H1 (cell line): ENCODE results near the gene CRB2. TPM values are rescaled to one million over a fixed set of nuclear protein-coding genes. Genes with fewer than 3 reads are reported as not detected.

Experiments
- CTCF ChIA-PET: fragments of 300-600 bp; sonication (Branson Sonifier 250); formaldehyde crosslinking; loops from one replicate; lab custom pipeline; 2021; ENCODE audit not compliant: partially characterized antibody; lab: Charles Lee
- POLR2A ChIA-PET: fragments of 300-600 bp; sonication (Branson Sonifier 250); formaldehyde crosslinking; loops from one replicate; lab custom pipeline; 2021; ENCODE audit warnings: inconsistent platforms; ENCODE audit not compliant: partially characterized antibody; lab: Charles Lee
- DNase-seq, 2 experiments: peaks; one replicate each; pipeline versions ENCODE4 v3.0.0 to v3.0.0-alpha.2; 2010 to 2022; ENCODE audit warnings: low spot score in 2 of 2, low read depth in 1 of 2, mixed read lengths in 1 of 2
- FAIRE-seq: peaks from 2 replicates; lab custom pipeline; 2011; peaks lifted over from hg19 to GRCh38; lab: Jason Lieb, UNC
- H2AFZ ChIP-seq: 2 replicates; pipeline ENCODE4 v1.8.1; 2012; ENCODE audit warnings: low read length, inconsistent platforms
- H2AK5ac ChIP-seq: 2 replicates; pipeline ENCODE4 v1.6.1; 2013; ENCODE audit warnings: low read depth, low read length
- H2BK120ac ChIP-seq: replicated peaks from 2 replicates; pipeline ENCODE3; 2013; ENCODE audit warnings: low read depth, low read length, inconsistent platforms
- H2BK12ac ChIP-seq: 2 replicates; pipeline ENCODE4 v1.6.1; 2013; ENCODE audit warnings: low read depth, low read length
- H2BK15ac ChIP-seq: 2 replicates; pipeline ENCODE4 v1.6.1; 2013; ENCODE audit warnings: low read length
- H2BK20ac ChIP-seq: 2 replicates; pipeline ENCODE4 v1.6.1; 2013; ENCODE audit warnings: low read length
- H2BK5ac ChIP-seq: 2 replicates; pipeline ENCODE4 v1.6.1; 2013; ENCODE audit warnings: low read depth, low read length
- H3K14ac ChIP-seq: 2 replicates; pipeline ENCODE4 v1.6.1; 2013; ENCODE audit warnings: inconsistent platforms; ENCODE audit not compliant: insufficient read length
- H3K18ac ChIP-seq: 2 replicates; pipeline ENCODE4 v1.6.1; 2013; ENCODE audit warnings: low read length; ENCODE audit errors: extremely low read depth
- H3K23ac ChIP-seq: 2 replicates; pipeline ENCODE4 v1.6.1; 2013; ENCODE audit warnings: inconsistent platforms; ENCODE audit not compliant: insufficient read length
- H3K23me2 ChIP-seq: 2 replicates; pipeline ENCODE4 v1.6.1; 2013; ENCODE audit warnings: low read depth, low read length
- H3K27ac ChIP-seq: 2 replicates; pipeline ENCODE4 v1.6.1; 2011; ENCODE audit warnings: low read depth, low read length, inconsistent platforms
- H3K27me3 ChIP-seq, 4 experiments: replicated peaks in 1 of 4; 1 replicate in 1 of 4; 2 replicates in 3 of 4; pipeline versions ENCODE4 v1.6.1 to v1.8.1; 2011 to 2013; ENCODE audit warnings: low read length in 3 of 4, mild to moderate bottlenecking in 3 of 4, inconsistent platforms in 2 of 4, mixed read lengths in 2 of 4, moderate library complexity in 1 of 4; ENCODE audit not compliant: control insufficient read depth in 3 of 4, insufficient read depth in 3 of 4; ENCODE audit errors: extremely low read depth in 1 of 4
- H3K36me3 ChIP-seq, 4 experiments: 2 replicates each; pipeline versions ENCODE4 v1.6.1 to v1.8.1; 2011 to 2013; ENCODE audit warnings: mild to moderate bottlenecking in 4 of 4, low read length in 3 of 4, moderate library complexity in 2 of 4, control low read depth in 1 of 4, inconsistent platforms in 1 of 4; ENCODE audit not compliant: insufficient read depth in 4 of 4, control insufficient read depth in 2 of 4
- H3K4ac ChIP-seq: replicated peaks from 2 replicates; pipeline ENCODE3; 2013; ENCODE audit warnings: low read length, low read depth, mixed read lengths, inconsistent platforms; ENCODE audit not compliant: insufficient read length
- H3K4me1 ChIP-seq, 4 experiments: replicated peaks in 1 of 4; 1 replicate in 1 of 4; 2 replicates in 3 of 4; pipeline versions ENCODE4 v1.6.1 to v1.8.1; 2011 to 2013; ENCODE audit warnings: low read length in 3 of 4, inconsistent platforms in 2 of 4, mixed read lengths in 1 of 4; ENCODE audit not compliant: insufficient read depth in 4 of 4, control insufficient read depth in 3 of 4
- H3K4me2 ChIP-seq, 2 experiments: 2 replicates each; pipeline versions ENCODE4 v1.6.1 to v1.8.1; 2011 to 2013; ENCODE audit warnings: low read depth in 2 of 2, low read length in 2 of 2, control low read depth in 1 of 2, inconsistent platforms in 1 of 2, mild to moderate bottlenecking in 1 of 2; ENCODE audit not compliant: insufficient read depth in 1 of 2
- H3K4me3 ChIP-seq, 4 experiments: fragments of 200-600, 300-600 bp in 1 of 4; sonication (generic), shearing (Covaris generic), sonication (Bioruptor Twin) in 1 of 4; 2 replicates each; pipeline versions ENCODE4 v1.5.1 to v1.8.1; 2011 to 2016; ENCODE audit warnings: low read length in 4 of 4, low read depth in 3 of 4, control low read depth in 2 of 4, inconsistent platforms in 2 of 4, mild to moderate bottlenecking in 2 of 4, mixed read lengths in 1 of 4, moderate library complexity in 1 of 4; ENCODE audit not compliant: insufficient read depth in 2 of 4; ENCODE audit errors: extremely low read depth in 1 of 4
- H3K56ac ChIP-seq: replicated peaks from 2 replicates; pipeline ENCODE3; 2013; ENCODE audit warnings: low read depth, mild to moderate bottlenecking, mixed read lengths, low read length, inconsistent platforms; ENCODE audit not compliant: insufficient read length
- H3K79me1 ChIP-seq: 2 replicates; pipeline ENCODE4 v1.6.1; 2013; ENCODE audit warnings: low read depth, low read length, control low read depth
- H3K79me2 ChIP-seq, 2 experiments: 2 replicates each; pipeline versions ENCODE4 v1.6.1 to v1.8.1; 2012 to 2013; ENCODE audit warnings: low read length in 2 of 2, mild to moderate bottlenecking in 2 of 2, inconsistent platforms in 1 of 2; ENCODE audit not compliant: insufficient read depth in 2 of 2, control insufficient read depth in 1 of 2
- H3K9ac ChIP-seq, 4 experiments: replicated peaks in 1 of 4; 1 replicate in 1 of 4; 2 replicates in 3 of 4; pipeline versions ENCODE4 v1.6.1 to v1.8.1; 2011 to 2013; ENCODE audit warnings: low read depth in 3 of 4, low read length in 3 of 4, control low read depth in 2 of 4, mild to moderate bottlenecking in 2 of 4, moderate library complexity in 2 of 4, inconsistent platforms in 1 of 4; ENCODE audit errors: extremely low read depth in 1 of 4
- H3K9me3 ChIP-seq, 2 experiments: 2 replicates each; pipeline versions ENCODE4 v1.6.1 to v1.8.1; 2012 to 2013; ENCODE audit warnings: mild to moderate bottlenecking in 2 of 2, moderate library complexity in 2 of 2, control low read depth in 1 of 2, inconsistent platforms in 1 of 2, low read depth in 1 of 2, low read length in 1 of 2, mixed read lengths in 1 of 2; ENCODE audit not compliant: insufficient read depth in 2 of 2
- H4K20me1 ChIP-seq, 2 experiments: replicated peaks in 1 of 2; 2 replicates each; pipeline versions ENCODE3 to v1.8.1; 2011 to 2013; ENCODE audit warnings: inconsistent platforms in 2 of 2, low read length in 2 of 2, mild to moderate bottlenecking in 1 of 2; ENCODE audit not compliant: insufficient read depth in 2 of 2, control insufficient read depth in 1 of 2
- H4K5ac ChIP-seq: 2 replicates; pipeline ENCODE4 v1.6.1; 2013; ENCODE audit warnings: low read length, low read depth, mixed read lengths, inconsistent platforms; ENCODE audit not compliant: insufficient read length
- H4K8ac ChIP-seq: 2 replicates; pipeline ENCODE4 v1.8.0; 2013; ENCODE audit warnings: mild to moderate bottlenecking, moderate library complexity, low read length, inconsistent platforms; ENCODE audit not compliant: insufficient read depth; ENCODE audit errors: extremely low read depth
- H4K91ac ChIP-seq: replicated peaks from 2 replicates; pipeline ENCODE3; 2013; ENCODE audit warnings: low read length, mixed read lengths, inconsistent platforms; ENCODE audit not compliant: insufficient read length
- ASH2L ChIP-seq: fragments of 200-600, 300-600 bp; sonication (generic); IDR thresholded peaks from one replicate; pipeline ENCODE4 v1.7.1; 2017; ENCODE audit warnings: low read length
- ATF2 ChIP-seq: IDR thresholded peaks from 2 replicates; pipeline ENCODE4 v1.6.1; 2012; ENCODE audit warnings: low read length, inconsistent platforms
- BCL11A ChIP-seq, 2 experiments: IDR thresholded peaks; one replicate each; pipeline ENCODE4 v1.6.1; 2011; ENCODE audit warnings: low read depth in 2 of 2, low read length in 2 of 2, mild to moderate bottlenecking in 2 of 2
- CREB1 ChIP-seq: IDR thresholded peaks from 2 replicates; pipeline ENCODE4 v1.6.1; 2012; ENCODE audit warnings: inconsistent platforms
- CTBP2 ChIP-seq: IDR thresholded peaks from 2 replicates; pipeline ENCODE4 v1.7.0; 2011; ENCODE audit warnings: borderline replicate concordance, mild to moderate bottlenecking, moderate library complexity, mixed read lengths, low read length; ENCODE audit not compliant: insufficient read depth, insufficient read length
- GABPA ChIP-seq: IDR thresholded peaks from 2 replicates; pipeline ENCODE4 v1.6.1; 2011; ENCODE audit warnings: mild to moderate bottlenecking, low read length, moderate library complexity, borderline replicate concordance; ENCODE audit not compliant: insufficient read depth
- POLR2AphosphoS5 ChIP-seq: IDR thresholded peaks from 2 replicates; pipeline ENCODE4 v1.6.1; 2011; ENCODE audit warnings: low read depth, low read length
- SP4 ChIP-seq: IDR thresholded peaks from 2 replicates; pipeline ENCODE4 v1.6.1; 2012; ENCODE audit warnings: low read length, inconsistent platforms
- WGBS, 2 experiments: shearing (Covaris generic) in 1 of 2; methylation state at CpG; one replicate each; pipeline versions ENCODE4 v1.1.6 to v1.1.7; 2013 to 2015; ENCODE audit warnings: low lambda C conversion rate in 2 of 2, mixed read lengths in 2 of 2, inconsistent platforms in 1 of 2, low coverage in 1 of 2, missing lambda C conversion rate in 1 of 2; ENCODE audit not compliant: insufficient replicate concordance in 2 of 2, insufficient coverage in 1 of 2, insufficient read length in 1 of 2; ENCODE audit errors: extremely low coverage in 1 of 2, missing lambda C conversion rate in 1 of 2; 5-methylcytosine and 5-hydroxymethylcytosine counted together
- polyA plus RNA-seq, 7 experiments: library from polyadenylated mRNA; depleted of rRNA in 3 of 7; stranded (reverse) in 5 of 7; unstranded in 2 of 7; fragments of >200 nt in 5 of 7; fragments of 200-250 nt in 2 of 7; gene quantifications; 1 replicate in 5 of 7; 2 replicates in 1 of 7; 4 replicates in 1 of 7; pipeline versions ENCODE4 v1.2.1 to v1.2.3, GENCODE V29; 2011 to 2013; ENCODE audit warnings: missing spikeins in 2 of 7, mixed read lengths in 2 of 7
- total RNA-seq: library from RNA; stranded (reverse); fragmentation: NEBNext Ultra II Directional; extraction: Animal tissue kit (Norgen Biotek cat#: 25700); gene quantifications from 2 replicates; pipeline ENCODE4 v1.2.1, GENCODE V29; 2021

CRB2 gene
- total and polyA plus RNA-seq, 2 of the 8 experiments (the other 6 are each of a cell fraction or from before 2014, with no cell fraction given) = 4.0 to 8.4 TPM

DNA sequence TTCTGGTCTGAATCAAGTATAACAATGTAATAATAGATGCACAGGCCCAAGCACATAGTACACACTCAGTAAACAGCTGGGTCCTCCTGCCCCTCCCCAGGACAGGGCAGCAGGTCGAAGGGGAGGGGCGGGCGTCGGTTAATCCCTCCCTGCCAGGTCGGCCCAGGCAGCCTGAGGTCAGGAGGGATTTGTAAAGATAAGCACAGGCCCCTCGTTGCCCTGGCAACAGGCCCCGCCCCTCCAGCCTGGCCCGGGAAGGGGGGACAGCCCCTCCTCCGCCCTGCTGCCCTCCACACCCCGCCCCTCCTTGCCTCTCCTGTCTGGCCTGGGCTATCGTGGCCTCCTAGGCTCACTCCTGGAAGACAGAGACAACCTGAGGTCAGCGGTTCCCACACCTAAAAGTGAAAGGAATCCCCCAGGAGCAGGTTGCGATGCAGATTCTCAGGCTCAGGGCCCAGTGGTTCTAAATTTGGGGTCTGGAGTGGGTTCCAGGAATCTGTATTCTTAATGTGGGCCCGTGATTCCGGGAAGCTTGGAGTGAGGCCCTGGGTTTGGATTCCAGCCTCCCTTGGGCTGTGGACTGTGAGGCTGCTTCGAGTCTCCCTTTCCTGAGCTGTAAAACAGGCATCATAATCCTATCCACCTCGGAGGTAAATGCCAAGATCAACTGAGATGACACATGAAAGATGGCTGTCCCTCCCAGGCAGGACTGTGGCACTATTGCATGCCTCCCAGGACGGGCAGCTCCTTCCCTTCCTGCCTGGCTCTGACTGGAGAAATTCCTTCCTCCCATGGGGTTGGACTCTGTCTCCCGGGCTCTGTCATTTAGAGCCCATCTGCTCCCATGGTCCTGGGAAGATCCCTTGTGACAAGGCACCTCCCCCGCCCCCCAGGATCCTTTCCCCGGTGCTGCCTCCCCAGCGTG is 4.4 kb downstream of the CRB2 start:
- Histone ChIP-seq H3K9me3 (no peaks in the 10 kb centered on the region), H3K4me3 (peak overlapping the region in 1 of 4 experiments; percentile 24; a peak in 1 of 8 replicates), H3K23me2 (peaks cover 9% of the 10 kb centered on the region), H4K20me1 (peaks cover 0 to 2% of the 10 kb centered on the region in 2 experiments), H3K79me2 (no peaks in the 10 kb centered on the region), H3K27ac (no peak overlapping the region), H3K56ac (no peak overlapping the region), H4K5ac (no peak overlapping the region), H3K36me3 (no peaks in the 10 kb centered on the region), H2BK120ac (peak overlapping the region; percentile 45), H3K14ac (no peak overlapping the region), H3K23ac (no peak overlapping the region), H3K4ac (peak overlapping the region; percentile 28), H3K27me3 (no peaks in the 10 kb centered on the region; a peak in 1 of 7 replicates), H2AFZ (no peak overlapping the region), H3K79me1 (no peaks in the 10 kb centered on the region), H4K91ac (peak overlapping the region; percentile 84), H3K9ac (no peak overlapping the region), H2AK5ac (no peak overlapping the region), H2BK5ac (0 out of 2 replicates have a peak overlapping the region, but pooled peaks have one; percentile 35), H3K18ac (no peak overlapping the region; the same call in 1 of the 2 replicates), H4K8ac (no peak overlapping the region; the same call in 1 of the 2 replicates), H3K4me2 (peak overlapping the region; percentile 21 to 59; a peak in 3 of 4 replicates), H2BK12ac (peak overlapping the region; percentile 78; the same call in 1 of the 2 replicates), H3K4me1 (peaks cover 17 to 47% (median 37%) of the 10 kb centered on the region in 4 experiments), H2BK15ac (peak overlapping the region; percentile 93), H2BK20ac (0 out of 2 replicates have a peak overlapping the region, but pooled peaks have one; percentile 34)
- CTCF ChIA-PET = interaction anchor here (0.6 to 22.0 kb wide), 7 partner anchors 10 to 1835 kb away, joined by 3 to 668 read pairs (median 4); no protein-coding TSS in a partner anchor
- DNase-seq (peak; percentile 91 to 100), FAIRE-seq (no peak)
- POLR2A ChIA-PET = interaction anchor here (0.5 to 3.1 kb wide), 4 partner anchors 9 to 117 kb away, joined by 3 to 19 read pairs (median 3); no protein-coding TSS in a partner anchor
- 28% methylated on average over 22 of the region's 22 CpGs; no CpG with 5 or more reads in 1 of the 2 experiments for WGBS, 2 experiments
- TF ChIP-seq SP4 (no peak), GABPA (no peak), POLR2AphosphoS5 (no peak), CREB1 (peak; percentile 17; the same call in 1 of the 2 replicates), ATF2 (no peak), ASH2L (peak; percentile 14), CTBP2 (no peak), BCL11A (IDR thresholded peaks at IDR 0.05; ENCODE audit: low read depth in 2 of 2, low read length in 2 of 2) (no peak)
